PC-3 (cell line): ENCODE results near the gene FUBP1. TPM values are rescaled to one million over a fixed set of nuclear protein-coding genes. Genes with fewer than 3 reads are reported as not detected.

Experiments used
- ATAC-seq: fragments of 200-7000 bp; cut with Tn5 transposase; 2 replicates; pipeline ENCODE4 v1.9.1; 2020; ENCODE audit warnings: mild to moderate bottlenecking, moderate library complexity
- BruUV-seq: library from RNA; stranded (reverse); fragments of 400-500 nt; replicated peaks from 2 replicates; lab custom pipeline; 2021; lab: Mats Ljungman, UMichigan
- CTCF ChIA-PET: fragments of 300-600 bp; sonication (Branson Sonifier 250); formaldehyde crosslinking; loops from one replicate; lab custom pipeline; 2022; ENCODE audit warnings: antibody characterized with exemption; lab: Charles Lee
- POLR2A ChIA-PET: fragments of 300-600 bp; sonication (Branson Sonifier 250); formaldehyde crosslinking; loops from one replicate; lab custom pipeline; 2022; ENCODE audit warnings: antibody characterized with exemption; ENCODE audit not compliant: unreplicated experiment; lab: Charles Lee
- DNase-seq: peaks from one replicate; pipeline ENCODE4 v3.0.0-alpha.2; 2015
- H2AFZ ChIP-seq: fragments of 300-600 bp; sonication (generic); 2 replicates; pipeline ENCODE4 v1.6.0; 2016; ENCODE audit warnings: antibody characterized with exemption, low read length
- H3F3A ChIP-seq: fragments of 300-600 bp; sonication (generic); one replicate; pipeline ENCODE4 v1.6.0; 2017; ENCODE audit warnings: antibody characterized with exemption, low read length, control low read depth, mild to moderate bottlenecking; ENCODE audit not compliant: unreplicated experiment
- H3K27ac ChIP-seq: fragments of 300-600 bp; sonication (generic); 2 replicates; pipeline ENCODE4 v1.5.1; 2016; ENCODE audit warnings: mild to moderate bottlenecking, low read length
- H3K27me3 ChIP-seq: fragments of 300-600 bp; sonication (generic); 2 replicates; pipeline ENCODE4 v1.6.1; 2016; ENCODE audit warnings: low read length, mixed read lengths
- H3K36me3 ChIP-seq: fragments of 300-600 bp; sonication (generic); 2 replicates; pipeline ENCODE4 v1.6.1; 2016; ENCODE audit warnings: low read depth, mixed run types, low read length, mixed read lengths
- H3K4me1 ChIP-seq: fragments of 300-600 bp; sonication (generic); 2 replicates; pipeline ENCODE4 v1.5.1; 2016; ENCODE audit warnings: low read length; ENCODE audit not compliant: insufficient read depth
- H3K4me2 ChIP-seq: fragments of 300-600 bp; sonication (generic); 2 replicates; pipeline ENCODE4 v1.6.0; 2016; ENCODE audit warnings: low read length
- H3K4me3 ChIP-seq: fragments of 300-600 bp; sonication (generic); 2 replicates; pipeline ENCODE4 v1.5.1; 2016; ENCODE audit warnings: mild to moderate bottlenecking, low read length, mixed read lengths
- H3K79me2 ChIP-seq: fragments of 300-600 bp; sonication (generic); 2 replicates; pipeline ENCODE4 v1.6.1; 2017; ENCODE audit warnings: low read length, mixed read lengths
- H3K9ac ChIP-seq: fragments of 300-600 bp; sonication (generic); 2 replicates; pipeline ENCODE4 v1.6.0; 2016; ENCODE audit warnings: mild to moderate bottlenecking, low read length
- H3K9me2 ChIP-seq: fragments of 300-600 bp; sonication (generic); replicated peaks from 2 replicates; pipeline ENCODE4 v1.6.1; 2016; ENCODE audit warnings: mixed run types, low read length, mixed read lengths
- H3K9me3 ChIP-seq: fragments of 300-600 bp; sonication (generic); 2 replicates; pipeline ENCODE4 v1.6.1; 2016; ENCODE audit warnings: low read length, mixed read lengths
- H4K20me1 ChIP-seq: fragments of 300-600 bp; sonication (generic); 2 replicates; pipeline ENCODE4 v1.6.1; 2016; ENCODE audit warnings: low read length, mixed read lengths
- EZH2 ChIP-seq: fragments of 300-600 bp; sonication (generic); IDR thresholded peaks from one replicate; pipeline ENCODE4 v1.6.1; 2017; ENCODE audit warnings: antibody characterized with exemption, mild to moderate bottlenecking, low read length; ENCODE audit not compliant: unreplicated experiment
- EZH2phosphoT487 ChIP-seq: fragments of 300-600 bp; sonication (generic); IDR thresholded peaks from 2 replicates; pipeline ENCODE4 v1.6.1; 2018; ENCODE audit warnings: mild to moderate bottlenecking, antibody characterized with exemption, low read length, borderline replicate concordance
- intact Hi-C: fragments of 100-400 bp; cut with micrococcal nuclease; formaldehyde crosslinking; loops from 2 replicates; pipeline ENCODE4 v1.9.0; 2023
- total RNA-seq: library from RNA; depleted of rRNA; stranded (reverse); fragments of >200 nt; gene quantifications from 2 replicates; pipeline ENCODE4 v1.2.3, GENCODE V29; 2014
- TF ChIP-seq, protein P1 (sequence below): fragments of 300-600 bp; sonication (generic); conservative IDR thresholded peaks from 2 replicates; pipeline ENCODE4 v1.5.1; 2017; ENCODE audit warnings: antibody characterized with exemption, low read depth, mild to moderate bottlenecking, low read length

FUBP1 gene
- total RNA-seq, 1 experiment from 2014 or later, result 81.5 TPM

DNA sequence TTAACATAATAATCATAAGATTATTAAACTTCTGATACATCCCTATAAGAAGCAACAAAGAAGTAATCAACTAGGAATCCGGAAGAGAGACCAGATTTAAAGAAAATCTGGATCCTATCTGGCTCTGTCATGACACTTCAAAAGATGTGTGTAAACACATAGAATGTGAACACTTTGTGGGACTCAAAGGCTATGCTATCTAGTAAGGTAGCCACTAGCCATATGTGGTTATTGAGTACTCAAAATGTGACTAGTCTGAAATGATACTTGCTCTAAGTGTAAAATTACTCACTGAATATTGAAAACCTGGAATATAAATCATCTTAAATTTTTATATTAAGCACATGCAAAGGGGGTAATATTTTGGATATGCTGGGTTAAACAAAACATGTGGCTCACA, 8.7 kb downstream of the FUBP1 start:
- H3F3A ChIP-seq, result no peaks in the 10 kb centered on the region
- no peak overlapping the region for H2AFZ ChIP-seq
- peaks cover 92% of the 10 kb centered on the region for H3K79me2 ChIP-seq
- H3K9ac ChIP-seq, result no peak overlapping the region
- intact Hi-C loops, result no loop called here
- peaks cover 69% of the 10 kb centered on the region for H3K36me3 ChIP-seq
- ATAC-seq (no peak), DNase-seq (no peak)
- TF ChIP-seq EZH2 (no peak), EZH2phosphoT487 (no peak)
- TF ChIP-seq, protein P1, sequence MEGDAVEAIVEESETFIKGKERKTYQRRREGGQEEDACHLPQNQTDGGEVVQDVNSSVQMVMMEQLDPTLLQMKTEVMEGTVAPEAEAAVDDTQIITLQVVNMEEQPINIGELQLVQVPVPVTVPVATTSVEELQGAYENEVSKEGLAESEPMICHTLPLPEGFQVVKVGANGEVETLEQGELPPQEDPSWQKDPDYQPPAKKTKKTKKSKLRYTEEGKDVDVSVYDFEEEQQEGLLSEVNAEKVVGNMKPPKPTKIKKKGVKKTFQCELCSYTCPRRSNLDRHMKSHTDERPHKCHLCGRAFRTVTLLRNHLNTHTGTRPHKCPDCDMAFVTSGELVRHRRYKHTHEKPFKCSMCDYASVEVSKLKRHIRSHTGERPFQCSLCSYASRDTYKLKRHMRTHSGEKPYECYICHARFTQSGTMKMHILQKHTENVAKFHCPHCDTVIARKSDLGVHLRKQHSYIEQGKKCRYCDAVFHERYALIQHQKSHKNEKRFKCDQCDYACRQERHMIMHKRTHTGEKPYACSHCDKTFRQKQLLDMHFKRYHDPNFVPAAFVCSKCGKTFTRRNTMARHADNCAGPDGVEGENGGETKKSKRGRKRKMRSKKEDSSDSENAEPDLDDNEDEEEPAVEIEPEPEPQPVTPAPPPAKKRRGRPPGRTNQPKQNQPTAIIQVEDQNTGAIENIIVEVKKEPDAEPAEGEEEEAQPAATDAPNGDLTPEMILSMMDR, result no peak
- no peaks in the 10 kb centered on the region for H3K27me3 ChIP-seq
- no peak overlapping the region for H3K4me2 ChIP-seq
- peaks cover 17% of the 10 kb centered on the region for H3K4me1 ChIP-seq
- CTCF ChIA-PET, result no interaction called here
- no TSS peak for BruUV-seq
- H4K20me1 ChIP-seq, result peaks cover 82% of the 10 kb centered on the region
- no peaks in the 10 kb centered on the region for H3K9me3 ChIP-seq
- H3K9me2 ChIP-seq, result no peaks in the 10 kb centered on the region
- H3K4me3 ChIP-seq, result no peak overlapping the region
- POLR2A ChIA-PET, result no interaction called here
- H3K27ac ChIP-seq, result no peak overlapping the region

DNA sequence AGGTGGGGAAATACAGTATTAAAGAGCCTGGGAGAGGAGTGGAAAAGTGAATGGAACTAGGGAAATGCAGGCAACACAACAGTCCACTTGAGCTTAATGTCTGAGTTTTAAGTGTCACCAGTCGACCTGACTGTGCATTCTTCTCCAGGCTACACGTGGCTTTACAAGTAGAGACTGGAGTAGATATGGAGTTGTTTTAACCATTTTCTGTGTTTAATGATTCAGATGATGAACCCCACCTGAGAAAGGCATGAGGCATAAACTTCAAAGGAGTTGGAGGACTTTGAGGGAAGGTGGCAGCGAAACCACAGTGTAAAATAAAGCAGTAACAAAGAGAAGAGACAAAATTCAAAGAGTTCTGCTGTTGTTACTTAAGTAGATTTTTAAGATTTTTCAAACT, 12.6 kb downstream of the FUBP1 start:
- peaks cover 8% of the 10 kb centered on the region for H3K4me1 ChIP-seq
- no peaks in the 10 kb centered on the region for H3K9me2 ChIP-seq
- peaks cover 92% of the 10 kb centered on the region for H3K36me3 ChIP-seq
- H3K27ac ChIP-seq, result no peak overlapping the region
- no peaks in the 10 kb centered on the region for H3K27me3 ChIP-seq
- no peaks in the 10 kb centered on the region for H3F3A ChIP-seq
- no peak for ATAC-seq
- intact Hi-C loops, result no loop called here
- H3K9ac ChIP-seq, result no peak overlapping the region
- no peak overlapping the region for H3K4me3 ChIP-seq
- peaks cover 82% of the 10 kb centered on the region for H3K79me2 ChIP-seq
- CTCF ChIA-PET, result interaction anchor here (0.6 kb wide), 1 partner anchor 148 kb away, joined by 4 read pairs; no protein-coding TSS in a partner anchor
- no peak for DNase-seq
- H2AFZ ChIP-seq, result no peak overlapping the region
- TF ChIP-seq, protein P1, result no peak
- TF ChIP-seq EZH2, result no peak
- no peaks in the 10 kb centered on the region for H3K9me3 ChIP-seq
- no peak overlapping the region for H3K4me2 ChIP-seq
- no TSS peak for BruUV-seq
- peaks cover 60% of the 10 kb centered on the region for H4K20me1 ChIP-seq
- POLR2A ChIA-PET, result interaction anchor here (0.6 kb wide), 1 partner anchor 9 kb away, joined by 10 read pairs; no protein-coding TSS in a partner anchor

DNA sequence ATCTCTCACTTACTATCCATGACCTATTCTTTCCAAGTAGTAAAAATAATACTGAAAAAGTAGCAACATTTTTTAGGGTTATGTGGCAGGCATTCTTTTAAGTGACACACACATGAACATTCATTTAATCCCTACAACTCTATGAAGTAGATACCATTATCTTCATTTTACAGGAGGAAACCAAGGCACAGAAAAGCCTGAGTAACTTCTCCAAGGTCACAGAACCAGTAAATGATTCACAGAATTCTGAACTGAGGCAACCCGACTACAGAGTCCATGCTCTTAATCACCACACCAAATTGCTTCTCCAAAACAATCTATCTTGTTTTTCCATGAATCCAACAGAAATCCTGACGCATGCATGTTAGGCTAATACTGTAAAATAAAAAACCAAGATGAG, 17.5 kb downstream of the FUBP1 start:
- Histone ChIP-seq H4K20me1 (peaks cover 48% of the 10 kb centered on the region), H3K27ac (no peak overlapping the region), H3K9ac (no peak overlapping the region), H3K4me2 (no peak overlapping the region), H3K4me1 (peaks cover 6% of the 10 kb centered on the region), H3K79me2 (peaks cover 59% of the 10 kb centered on the region), H3K9me3 (no peaks in the 10 kb centered on the region), H2AFZ (no peak overlapping the region), H3K9me2 (no peaks in the 10 kb centered on the region), H3K4me3 (no peak overlapping the region), H3F3A (peaks cover 8% of the 10 kb centered on the region), H3K36me3 (peaks cover 94% of the 10 kb centered on the region), H3K27me3 (no peaks in the 10 kb centered on the region)
- ATAC-seq, result no peak
- no peak for DNase-seq
- CTCF ChIA-PET, result no interaction called here
- POLR2A ChIA-PET, result no interaction called here
- BruUV-seq, result no TSS peak
- TF ChIP-seq EZH2 (no peak), EZH2phosphoT487 (no peak)
- TF ChIP-seq, protein P1, result no peak
- intact Hi-C loops, result no loop called here
